HG02571 (cell line): ENCODE measurements around the gene CASK.

Source experiments
- ATAC-seq: cut with Tn5 transposase; IDR thresholded peaks from one replicate; pipeline ENCODE4 v1.9.1; 2021; ENCODE audit warnings: mild to moderate bottlenecking, moderate library complexity; ENCODE audit not compliant: unreplicated experiment

CASK gene

GRCh38 chrX:41590641-41591040 lies 332.7 kb downstream of the CASK start:
- no peak for ATAC-seq

- no peak for ATAC-seq
Measured at GRCh38 chrX:41589634-41590270, 333.6 kb downstream of the CASK start.

- ATAC-seq: no peak
Measured at GRCh38 chrX:41588271-41588670, 335.1 kb downstream of the CASK start.

GRCh38 chrX:41580423-41581064 lies 342.8 kb downstream of the CASK start:
- no peak for ATAC-seq

GRCh38 chrX:41563876-41564275 lies 359.5 kb downstream of the CASK start:
- ATAC-seq: no peak

GRCh38 chrX:41561045-41561444 lies 362.3 kb downstream of the CASK start:
- ATAC-seq: peak; percentile 83

- ATAC-seq: no peak
Measured at GRCh38 chrX:41559235-41560052, 363.9 kb downstream of the CASK start.

GRCh38 chrX:41558531-41558930 lies 364.8 kb downstream of the CASK start:
- no peak for ATAC-seq

- no peak for ATAC-seq
Measured at GRCh38 chrX:41556958-41557357, 366.4 kb downstream of the CASK start.

GRCh38 chrX:41553688-41554087 lies 369.7 kb downstream of the CASK start:
- ATAC-seq: no peak

GRCh38 chrX:41548411-41548810 lies 374.9 kb downstream of the CASK start:
- ATAC-seq: no peak

GRCh38 chrX:41543668-41544067 lies 379.7 kb downstream of the CASK start:
- ATAC-seq: no peak

GRCh38 chrX:41543025-41543424 lies 380.3 kb downstream of the CASK start:
- ATAC-seq: no peak

- ATAC-seq: no peak
Measured at GRCh38 chrX:41542536-41542935, 380.8 kb downstream of the CASK start.

- no peak for ATAC-seq
Measured at GRCh38 chrX:41542135-41542534, 381.2 kb downstream of the CASK start.

- no peak for ATAC-seq
Measured at GRCh38 chrX:41541386-41541785, 382.0 kb downstream of the CASK start.

- ATAC-seq: no peak
Measured at GRCh38 chrX:41538707-41539106, 384.6 kb downstream of the CASK start.

GRCh38 chrX:41530085-41530484 lies 393.3 kb downstream of the CASK start:
- no peak for ATAC-seq

GRCh38 chrX:41529221-41529620 lies 394.1 kb downstream of the CASK start:
- no peak for ATAC-seq

- no peak for ATAC-seq
Measured at GRCh38 chrX:41528784-41529183, 394.6 kb downstream of the CASK start.

GRCh38 chrX:41526925-41527324 lies 396.4 kb downstream of the CASK start:
- ATAC-seq: no peak

GRCh38 chrX:41526271-41526670 lies 397.1 kb downstream of the CASK start:
- ATAC-seq: no peak
